Thymus (tissue), 11 donors: Measurements from ENCODE around the gene RTF1. TPM values are rescaled to one million over a fixed set of nuclear protein-coding genes. Genes with fewer than 3 reads are reported as not detected.
A peak's percentile ranks its signal among the peaks of the same experiment; 100 is the strongest.
"Not testable (repeated sequence)": the region's sequence is repeated elsewhere in the genome, so short reads cannot be mapped to it uniquely, and the experiment has no call there.

Source experiments
- DNase-seq, 9 donors: peaks; one replicate each; pipeline ENCODE4 v3.0.0-alpha.2; 2013; ENCODE audit warnings: low spot score in 9 of 9, low read depth in 6 of 9, missing footprints in 1 of 9
- H3K27ac ChIP-seq, 2 donors: one replicate each; pipeline ENCODE4 v1.5.1; 2013; ENCODE audit warnings: control low read depth in 1 of 2, low read depth in 1 of 2, low read length in 1 of 2, mild to moderate bottlenecking in 1 of 2, moderate library complexity in 1 of 2
- H3K27me3 ChIP-seq, 2 donors: one replicate each; pipeline ENCODE4 v1.5.1; 2013; ENCODE audit warnings: low read length in 1 of 2; ENCODE audit not compliant: control insufficient read depth in 2 of 2, insufficient read depth in 1 of 2
- H3K36me3 ChIP-seq, 2 donors: one replicate each; pipeline ENCODE4 v1.5.1; 2013; ENCODE audit warnings: low read length in 1 of 2, mild to moderate bottlenecking in 1 of 2, moderate library complexity in 1 of 2; ENCODE audit not compliant: control insufficient read depth in 2 of 2, insufficient read depth in 2 of 2
- H3K4me1 ChIP-seq, 2 donors: one replicate each; pipeline ENCODE4 v1.5.1; 2013; ENCODE audit warnings: low read length in 2 of 2; ENCODE audit not compliant: control insufficient read depth in 2 of 2, insufficient read depth in 2 of 2
- H3K4me3 ChIP-seq, 2 donors: one replicate each; pipeline ENCODE4 v1.5.1; 2013; ENCODE audit warnings: low read length in 2 of 2, control low read depth in 1 of 2, mild to moderate bottlenecking in 1 of 2
- H3K9me3 ChIP-seq, 2 donors: one replicate each; pipeline ENCODE4 v1.5.1; 2013; ENCODE audit warnings: low read length in 1 of 2, mild to moderate bottlenecking in 1 of 2; ENCODE audit not compliant: control insufficient read depth in 2 of 2, insufficient read depth in 1 of 2
- WGBS: extraction: QIAGEN DNeasy Blood & Tissue Kit; methylation state at CpG from one replicate; pipeline ENCODE4 v1.1.7; 2013; 5-methylcytosine and 5-hydroxymethylcytosine counted together
- polyA plus RNA-seq: library from polyadenylated mRNA; stranded (reverse); fragments of 200-250 nt; gene quantifications from one replicate; pipeline ENCODE4 v1.2.3, GENCODE V29; 2013
- total RNA-seq: library from RNA; stranded (reverse); fragments of 120-200 nt; gene quantifications from one replicate; pipeline ENCODE4 v1.2.4, GENCODE V29; 2013
- donor health status: healthy.

RTF1 gene
- total and polyA plus RNA-seq, 2 donors = 15.3 to 19.0 TPM

GRCh38 chr15:41464889-41465580, 48.1 kb downstream of the RTF1 start:
- Histone ChIP-seq H3K4me1 (no peaks in the 10 kb centered on the region), H3K27ac (no peak overlapping the region), H3K36me3 (peaks cover 39 to 42% of the 10 kb centered on the region in 2 donors), H3K27me3 (no peaks in the 10 kb centered on the region), H3K4me3 (no peak overlapping the region), H3K9me3 (no peaks in the 10 kb centered on the region)
- DNase-seq = no peak
- 96% methylated on average over 9 of the region's 9 CpGs for WGBS

DNA sequence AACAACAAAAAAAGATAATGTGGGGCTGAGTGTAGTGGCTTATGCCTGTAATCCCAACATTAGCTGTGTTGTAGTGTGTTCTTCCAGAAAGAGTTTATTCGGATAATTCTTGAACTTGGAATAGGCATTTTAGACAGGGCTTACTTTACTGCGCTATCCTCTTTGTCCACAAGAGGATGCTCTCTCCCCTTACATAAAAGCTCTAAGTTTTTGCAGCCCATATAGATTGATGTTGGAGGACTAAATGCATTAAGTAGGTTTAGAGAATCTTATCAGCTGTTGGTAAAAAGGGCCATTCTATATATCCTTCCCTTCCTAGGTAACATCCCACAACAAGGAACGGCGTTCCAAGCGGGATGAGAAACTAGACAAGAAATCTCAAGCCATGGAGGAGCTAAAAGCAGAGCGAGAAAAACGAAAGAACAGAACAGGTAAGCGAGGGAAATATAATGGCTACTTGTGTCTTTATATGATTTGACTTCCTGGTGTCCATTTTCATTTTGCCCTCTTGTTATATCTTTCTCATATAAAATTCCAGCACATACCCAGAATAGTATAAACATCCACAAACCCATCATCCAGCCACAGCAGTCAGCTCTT, 49.0 kb downstream of the RTF1 start:
- H3K4me3 ChIP-seq = no peak overlapping the region
- DNase-seq = peak in 8 of 9 donors; percentile 3 to 58 (median 30)
- no peaks in the 10 kb centered on the region for H3K4me1 ChIP-seq
- H3K27ac ChIP-seq = no peak overlapping the region
- H3K9me3 ChIP-seq = no peaks in the 10 kb centered on the region
- 96% methylated on average over 8 of the region's 8 CpGs for WGBS
- no peaks in the 10 kb centered on the region for H3K27me3 ChIP-seq
- H3K36me3 ChIP-seq = peaks cover 47 to 48% of the 10 kb centered on the region in 2 donors

GRCh38 chr15:41466711-41467110, 49.8 kb downstream of the RTF1 start:
- no peak overlapping the region for H3K27ac ChIP-seq
- H3K9me3 ChIP-seq = no peaks in the 10 kb centered on the region
- H3K27me3 ChIP-seq = no peaks in the 10 kb centered on the region
- no peak for DNase-seq
- H3K4me1 ChIP-seq = no peaks in the 10 kb centered on the region
- H3K4me3 ChIP-seq = no peak overlapping the region
- peaks cover 51 to 53% of the 10 kb centered on the region in 2 donors for H3K36me3 ChIP-seq
- WGBS = 96% methylated on average over 3 of the region's 3 CpGs

GRCh38 chr15:41469644-41470043, 52.7 kb downstream of the RTF1 start:
- H3K9me3 ChIP-seq, H3K27me3 ChIP-seq, H3K4me3 ChIP-seq, H3K4me1 ChIP-seq, H3K27ac ChIP-seq, DNase-seq: not testable (repeated sequence)
- 97% methylated on average over 6 of the region's 6 CpGs for WGBS
- peaks cover 59 to 60% of the 10 kb centered on the region in 2 donors for H3K36me3 ChIP-seq

- H3K9me3 ChIP-seq = no peaks in the 10 kb centered on the region
- 99% methylated on average over 11 of the region's 11 CpGs for WGBS
- H3K36me3 ChIP-seq = peaks cover 70 to 71% of the 10 kb centered on the region in 2 donors
- no peaks in the 10 kb centered on the region for H3K4me1 ChIP-seq
- no peak overlapping the region for H3K4me3 ChIP-seq
- no peak overlapping the region for H3K27ac ChIP-seq
- no peaks in the 10 kb centered on the region for H3K27me3 ChIP-seq
- no peak for DNase-seq
These were observed 56.5 kb downstream of the RTF1 start for GRCh38 chr15:41473418-41473817.

GRCh38 chr15:41474436-41474835, 57.5 kb downstream of the RTF1 start:
- Histone ChIP-seq H3K27me3 (no peaks in the 10 kb centered on the region), H3K9me3 (no peaks in the 10 kb centered on the region), H3K27ac (no peak overlapping the region), H3K4me1 (no peaks in the 10 kb centered on the region), H3K36me3 (peaks cover 78 to 79% of the 10 kb centered on the region in 2 donors), H3K4me3 (no peak overlapping the region)
- DNase-seq = no peak
- 98% methylated on average over 8 of the region's 8 CpGs for WGBS

DNA sequence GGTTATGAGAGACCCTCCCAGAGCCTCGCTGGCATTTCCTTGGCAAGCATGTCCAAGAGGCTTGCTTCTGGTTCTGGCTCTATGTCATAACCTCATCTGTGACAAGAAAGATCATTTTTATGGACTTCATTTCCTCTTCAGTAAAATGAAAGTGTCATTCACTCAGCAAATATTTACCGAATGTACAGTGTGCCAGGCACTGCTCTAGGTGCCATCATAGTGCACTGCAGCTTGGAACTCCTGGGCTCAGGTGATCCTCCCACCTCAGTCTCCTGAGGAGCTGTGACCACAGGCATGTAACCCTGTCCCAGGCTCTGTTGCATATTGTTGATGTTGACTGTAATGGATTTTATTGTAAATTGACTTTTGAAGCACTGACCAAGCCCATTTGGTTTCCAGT, 58.0 kb downstream of the RTF1 start:
- Histone ChIP-seq H3K27ac (no peak overlapping the region), H3K9me3 (no peaks in the 10 kb centered on the region), H3K36me3 (peaks cover 76 to 80% of the 10 kb centered on the region in 2 donors), H3K4me1 (no peaks in the 10 kb centered on the region), H3K4me3 (no peak overlapping the region), H3K27me3 (no peaks in the 10 kb centered on the region)
- 82% methylated on average over 2 of the region's 2 CpGs for WGBS
- no peak for DNase-seq

DNA sequence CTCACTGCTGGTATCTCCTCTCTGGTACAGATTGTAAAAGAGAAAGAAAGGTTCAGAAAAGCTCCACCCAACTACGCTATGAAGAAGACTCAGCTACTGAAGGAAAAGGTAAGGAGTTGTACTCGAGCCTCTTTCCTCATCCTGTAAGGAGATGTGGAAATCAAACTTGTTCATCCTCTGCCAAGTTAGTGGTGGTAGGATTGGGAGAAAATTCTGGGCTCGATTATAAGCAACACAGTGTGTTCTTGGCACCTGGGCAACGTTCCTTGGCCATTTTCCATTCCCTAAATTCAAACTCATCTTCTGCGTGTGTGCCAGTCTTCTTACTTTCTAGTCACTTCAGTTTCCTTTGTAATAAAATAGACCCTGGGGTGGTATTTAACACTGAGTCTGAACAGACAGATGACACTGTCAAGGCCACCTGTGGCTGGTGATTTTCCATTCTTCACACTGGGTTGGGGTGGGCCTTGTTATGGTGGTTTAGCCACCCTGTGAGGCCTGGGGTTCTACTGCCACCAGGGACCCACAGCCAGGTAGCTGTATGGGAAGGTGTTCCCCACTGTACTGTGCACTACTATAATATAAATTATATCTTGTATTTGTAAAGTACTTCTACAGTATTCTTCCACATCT, 59.6 kb downstream of the RTF1 start:
- Histone ChIP-seq H3K36me3 (peaks cover 76 to 83% of the 10 kb centered on the region in 2 donors), H3K27me3 (no peaks in the 10 kb centered on the region), H3K27ac (no peak overlapping the region), H3K4me1 (no peaks in the 10 kb centered on the region), H3K9me3 (no peaks in the 10 kb centered on the region), H3K4me3 (no peak overlapping the region)
- 97% methylated on average over 5 of the region's 5 CpGs for WGBS
- no peak for DNase-seq

- H3K27me3 ChIP-seq = no peaks in the 10 kb centered on the region
- H3K9me3 ChIP-seq = no peaks in the 10 kb centered on the region
- 97% methylated on average over 12 of the region's 12 CpGs for WGBS
- H3K27ac ChIP-seq = no peak overlapping the region
- no peak for DNase-seq
- H3K36me3 ChIP-seq = peaks cover 45 to 64% of the 10 kb centered on the region in 2 donors
- H3K4me3 ChIP-seq = no peak overlapping the region
- H3K4me1 ChIP-seq = no peaks in the 10 kb centered on the region
These were observed 63.7 kb downstream of the RTF1 start for GRCh38 chr15:41480396-41481140.
